DMS53 treated with DMSO at 0.1 percent for 48 hours (cell line): ENCODE measurements around the gene VWA1.
"Not testable (repeated sequence)": the region's sequence is repeated elsewhere in the genome, so short reads cannot be mapped to it uniquely, and the experiment has no call there.

Experiments used
- DNase-seq: peaks from one replicate; lab custom pipeline; 2025; ENCODE audit not compliant: unreplicated experiment; lab: John Stamatoyannopoulos, UW

Gene VWA1

GRCh38 chr1:1422465-1423244, 12.8 kb upstream of the VWA1 start:
- DNase-seq = no peak

- DNase-seq = no peak
Observed at GRCh38 chr1:1423245-1423597, 12.3 kb upstream of the VWA1 start.

GRCh38 chr1:1424707-1425106, 10.8 kb upstream of the VWA1 start:
- DNase-seq = no peak

GRCh38 chr1:1425426-1425752, 10.1 kb upstream of the VWA1 start:
- DNase-seq = no peak

- no peak for DNase-seq
Observed at GRCh38 chr1:1425753-1426495, 9.6 kb upstream of the VWA1 start.

- no peak for DNase-seq
Observed at GRCh38 chr1:1426496-1427105, 8.9 kb upstream of the VWA1 start.

GRCh38 chr1:1427106-1427819, 8.2 kb upstream of the VWA1 start:
- no peak for DNase-seq

GRCh38 chr1:1427820-1428148, 7.7 kb upstream of the VWA1 start:
- no peak for DNase-seq

- DNase-seq = no peak
Observed at GRCh38 chr1:1428174-1428573, 7.3 kb upstream of the VWA1 start.

- not testable (repeated sequence) for DNase-seq
Observed at GRCh38 chr1:1428967-1429366, 6.5 kb upstream of the VWA1 start.

GRCh38 chr1:1429671-1430073, 5.8 kb upstream of the VWA1 start:
- DNase-seq = no peak

- DNase-seq = peak; percentile 78
Observed at GRCh38 chr1:1430114-1430982, 5.1 kb upstream of the VWA1 start.

GRCh38 chr1:1430992-1431844, 4.3 kb upstream of the VWA1 start:
- no peak for DNase-seq

- DNase-seq = no peak
Observed at GRCh38 chr1:1431845-1432273, 3.6 kb upstream of the VWA1 start.

- DNase-seq = no peak
Observed at GRCh38 chr1:1432274-1432950, 3.1 kb upstream of the VWA1 start.

- peak; percentile 91 for DNase-seq
Observed at GRCh38 chr1:1432951-1433803, 2.3 kb upstream of the VWA1 start.

GRCh38 chr1:1433804-1434130, 1.7 kb upstream of the VWA1 start:
- DNase-seq = no peak

GRCh38 chr1:1434131-1434823, 1.2 kb upstream of the VWA1 start:
- no peak for DNase-seq
